Neural progenitor cell (in vitro differentiated cells): ENCODE results near the gene DNAH9.

ENCODE experiments used
- CTCF ChIP-seq: fragments of 200-600 bp; sonication (generic); IDR thresholded peaks from 2 replicates; pipeline ENCODE4 v1.5.1; 2017; ENCODE audit warnings: antibody characterized with exemption, mild to moderate bottlenecking
- EZH2 ChIP-seq: fragments of 200-600 bp; sonication (generic); IDR thresholded peaks from 2 replicates; pipeline ENCODE4 v1.6.1; 2017; ENCODE audit warnings: antibody characterized with exemption, mild to moderate bottlenecking, moderate library complexity
- EZH2phosphoT487 ChIP-seq: fragments of 200-600 bp; sonication (generic); IDR thresholded peaks from 2 replicates; pipeline ENCODE4 v1.6.1; 2017; ENCODE audit warnings: antibody characterized with exemption

- TF ChIP-seq CTCF (peak; percentile 49), EZH2 (no peak), EZH2phosphoT487 (no peak)
These were observed 144.6 kb downstream of the DNAH9 start for GRCh38 chr17:11742886-11743285.
